NCI-H1105 (cell line): ENCODE measurements around the gene DPF3.

ENCODE experiments used
- DNase-seq: peaks from one replicate; lab custom pipeline; 2025; lab: John Stamatoyannopoulos, UW

The DPF3 gene

DNA sequence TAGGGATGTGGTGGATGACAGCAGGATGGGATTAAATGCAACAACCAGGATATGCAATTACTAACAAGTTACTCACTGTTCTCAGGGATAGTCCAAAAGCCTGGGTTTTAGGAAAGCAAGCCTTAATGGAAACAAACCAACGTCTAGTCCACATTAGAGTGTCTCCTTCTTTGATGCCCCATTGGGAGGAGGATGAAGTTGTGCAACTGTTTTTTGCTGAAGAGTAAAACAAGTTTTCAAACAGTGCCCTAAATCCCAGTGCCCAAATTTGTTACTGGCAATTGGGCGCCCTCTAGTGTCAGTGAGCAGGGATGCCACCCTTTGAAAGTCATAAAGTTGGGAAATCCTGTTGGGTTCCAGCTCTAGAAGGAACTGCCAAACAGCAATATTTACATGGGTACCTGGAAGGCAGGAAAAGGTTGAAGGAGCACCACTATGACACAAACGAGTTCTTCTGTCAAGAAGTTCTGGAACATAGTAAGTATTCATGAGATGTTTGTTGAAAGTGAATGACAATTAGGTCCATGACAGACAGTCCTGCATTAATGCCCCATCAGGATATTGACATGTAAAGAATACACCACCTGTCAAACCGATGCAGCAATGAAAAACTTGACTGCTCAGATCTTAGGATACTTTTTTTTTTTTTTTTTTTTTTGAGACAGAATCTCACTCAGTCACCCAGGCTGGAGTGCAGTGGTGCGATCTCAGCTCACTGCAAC is 11.1 kb upstream of the DPF3 start:
- peak; percentile 38 for DNase-seq

- DNase-seq, result no peak
Observed at GRCh38 chr14:72904218-72904617, 10.3 kb upstream of the DPF3 start.

DNA sequence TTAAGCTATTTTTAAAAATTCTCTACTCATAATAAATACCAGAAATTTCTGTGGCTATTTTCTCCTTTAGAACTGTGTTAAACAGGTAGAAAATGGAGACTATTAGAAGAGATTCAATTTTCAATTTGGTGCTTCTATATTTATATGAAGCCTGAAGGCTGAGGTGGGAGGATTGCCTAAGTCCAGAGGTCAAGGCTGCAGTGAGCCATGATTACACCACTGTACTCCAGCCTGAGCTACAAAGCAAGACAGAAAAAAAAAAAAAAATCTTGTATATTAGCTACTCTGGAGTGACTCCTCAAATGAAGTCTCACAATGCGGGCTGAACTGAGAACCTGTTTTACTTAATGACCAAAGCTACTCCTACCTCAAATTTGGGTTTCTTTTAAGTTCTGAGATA is 9.8 kb upstream of the DPF3 start:
- no peak for DNase-seq

DNA sequence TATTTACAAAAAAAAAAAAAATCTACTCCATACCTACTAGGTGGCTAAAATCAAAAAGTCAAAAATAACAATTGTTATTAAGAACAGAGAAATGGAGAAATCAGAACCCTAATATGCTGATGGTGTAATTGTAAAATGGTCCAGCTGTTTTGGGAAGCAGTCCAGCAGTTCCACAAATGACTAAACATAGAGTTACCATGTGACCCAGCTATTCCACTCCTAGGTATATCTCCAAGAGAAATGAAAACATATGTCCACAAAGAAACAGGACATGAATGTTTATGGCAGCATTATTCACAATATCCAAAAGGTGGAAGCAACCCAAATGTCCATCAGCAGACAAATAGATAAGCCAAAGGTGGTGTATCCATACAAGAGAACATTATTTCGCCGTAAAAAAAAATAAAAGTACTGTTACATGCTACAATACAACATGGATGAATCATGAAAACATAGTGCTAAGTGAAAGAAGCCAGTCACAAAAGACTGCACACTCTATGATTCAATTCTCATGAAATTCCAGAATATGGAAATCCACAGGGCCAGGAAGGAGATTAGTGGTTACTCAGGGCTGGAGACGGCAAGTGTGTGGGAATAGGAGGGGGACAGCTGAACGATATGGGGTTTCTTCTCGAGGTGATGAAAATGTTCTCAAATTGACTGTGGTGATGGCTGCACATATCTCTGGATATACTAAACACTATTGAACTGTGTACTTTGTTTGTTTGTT is 9.1 kb upstream of the DPF3 start:
- DNase-seq, result no peak

- no peak for DNase-seq
Observed at GRCh38 chr14:72901361-72901760, 7.5 kb upstream of the DPF3 start.

DNA sequence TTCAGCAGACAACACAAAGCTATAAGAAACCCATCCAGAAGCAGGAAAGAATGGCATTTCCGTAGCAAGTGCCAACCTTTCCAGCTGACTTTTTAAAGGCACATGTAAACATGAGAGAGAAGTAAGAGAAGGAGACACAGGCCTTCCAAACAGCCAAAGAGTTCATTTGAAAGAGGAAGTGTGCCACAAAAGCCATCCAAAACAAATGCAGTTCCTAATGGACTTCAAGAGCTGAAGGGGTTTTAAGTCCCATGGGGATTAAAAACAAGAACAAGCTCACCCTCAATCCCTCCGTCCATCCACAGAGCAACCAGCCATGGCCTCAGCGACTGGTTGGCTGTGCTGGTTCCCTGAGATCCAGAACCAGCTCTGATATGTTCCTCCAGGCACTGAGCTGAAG is 4.5 kb upstream of the DPF3 start:
- no peak for DNase-seq

GRCh38 chr14:72894623-72895378 is 900 bp upstream of the DPF3 start:
- DNase-seq, result no peak

DNA sequence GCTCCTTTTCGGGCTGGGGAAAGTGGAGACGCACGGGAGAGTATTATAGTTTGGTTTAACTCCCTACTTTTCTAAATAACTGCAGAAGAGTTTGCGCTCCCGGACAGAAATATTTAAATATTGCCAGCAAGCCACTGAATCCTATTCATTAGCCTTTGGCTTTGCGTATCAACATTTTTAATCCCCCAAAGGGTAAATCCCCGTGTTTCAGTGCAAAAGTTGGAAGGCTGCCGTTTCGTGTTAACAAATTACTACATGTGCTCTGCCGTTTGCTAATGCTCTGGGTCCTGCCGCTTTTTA is 372 bp upstream of the DPF3 start:
- no peak for DNase-seq

GRCh38 chr14:72892879-72893635 is 844 bp downstream of the DPF3 start:
- no peak for DNase-seq

GRCh38 chr14:72892103-72892878 is 1.6 kb downstream of the DPF3 start:
- DNase-seq, result no peak

DNA sequence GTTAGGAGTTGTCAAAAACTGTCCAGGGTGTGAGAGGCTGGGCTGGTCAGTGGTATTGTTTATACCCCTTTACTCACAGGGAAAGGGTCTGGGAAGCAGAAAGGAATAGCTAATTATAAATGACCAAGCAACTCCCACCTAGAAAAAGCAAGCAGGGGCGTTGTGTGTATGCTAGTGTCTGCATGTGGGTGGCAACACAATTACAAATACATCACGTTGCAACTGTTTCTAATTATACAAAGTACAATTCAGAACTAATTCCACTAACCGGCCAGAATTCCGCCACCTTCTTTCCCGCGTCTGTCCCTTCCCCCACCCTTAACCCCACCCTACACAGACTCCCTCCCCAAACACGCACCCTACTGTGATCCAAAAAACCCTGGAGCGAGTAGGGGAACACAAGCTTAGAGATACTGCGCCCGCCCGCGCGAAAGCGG is 2.2 kb downstream of the DPF3 start:
- DNase-seq, result no peak

GRCh38 chr14:72889366-72889765 is 4.5 kb downstream of the DPF3 start:
- DNase-seq, result no peak

- no peak for DNase-seq
Observed at GRCh38 chr14:72888636-72889201, 5.2 kb downstream of the DPF3 start.

- no peak for DNase-seq
Observed at GRCh38 chr14:72888192-72888591, 5.7 kb downstream of the DPF3 start.

- DNase-seq, result no peak
Observed at GRCh38 chr14:72887514-72887913, 6.4 kb downstream of the DPF3 start.

- DNase-seq, result no peak
Observed at GRCh38 chr14:72884386-72884785, 9.5 kb downstream of the DPF3 start.

- no peak for DNase-seq
Observed at GRCh38 chr14:72883961-72884360, 9.9 kb downstream of the DPF3 start.

DNA sequence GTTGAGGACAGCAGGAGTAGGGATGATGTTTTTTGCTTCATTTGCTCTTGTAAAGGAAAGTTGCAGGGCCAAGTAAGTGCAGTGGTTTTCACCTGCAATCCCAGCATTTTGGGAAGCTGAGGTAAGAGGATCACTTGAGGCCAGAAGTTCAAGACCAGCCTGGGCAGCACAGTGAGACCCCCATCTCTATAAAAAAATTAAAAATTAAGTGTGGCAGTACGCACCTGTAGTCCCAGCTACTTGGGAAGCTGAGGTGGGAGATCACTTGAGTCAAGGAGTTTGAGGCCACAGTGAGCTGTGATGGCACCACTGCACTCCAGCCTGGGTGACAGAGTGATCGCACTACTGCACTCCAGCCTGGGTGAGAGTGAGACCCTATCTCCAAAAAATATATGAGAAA is 10.8 kb downstream of the DPF3 start:
- no peak for DNase-seq

- DNase-seq, result no peak
Observed at GRCh38 chr14:72882463-72882862, 11.4 kb downstream of the DPF3 start.

DNA sequence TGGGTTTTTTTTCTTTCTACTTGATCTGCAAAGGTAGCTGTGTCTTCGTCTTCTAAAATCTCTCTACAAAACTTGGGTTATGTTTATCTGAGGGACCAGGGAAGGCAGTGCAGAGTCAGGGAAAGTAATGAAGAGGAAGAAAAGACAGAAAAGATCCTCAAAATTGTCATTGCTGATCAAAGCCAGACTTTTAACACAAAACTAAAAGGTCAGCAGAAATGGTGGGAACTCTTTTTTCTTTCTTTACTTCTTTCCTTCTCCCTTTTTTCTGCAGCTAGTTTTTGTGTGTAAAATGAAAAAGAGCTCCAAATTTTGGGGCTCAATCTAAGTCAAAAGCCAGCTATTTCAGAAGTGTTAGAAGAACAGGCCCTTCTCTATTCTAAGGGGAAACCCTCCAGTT is 11.9 kb downstream of the DPF3 start:
- DNase-seq, result no peak

- DNase-seq, result no peak
Observed at GRCh38 chr14:72881543-72881942, 12.4 kb downstream of the DPF3 start.
